OCI-LY1 (cell line): ENCODE data around the gene SAMD11.

ENCODE experiments used
- H2AFZ ChIP-seq: fragments of 200-600 bp; sonication (generic), shearing (Covaris generic); 2 replicates; pipeline ENCODE4 v1.6.0; 2014; ENCODE audit warnings: antibody characterized with exemption, mild to moderate bottlenecking, low read length
- H3F3A ChIP-seq: fragments of 200-600 bp; sonication (generic), shearing (Covaris generic); 2 replicates; pipeline ENCODE4 v1.6.0; 2014; ENCODE audit warnings: mild to moderate bottlenecking, antibody characterized with exemption, low read length, moderate library complexity; ENCODE audit not compliant: insufficient read depth
- H3K27ac ChIP-seq: fragments of 200-600 bp; sonication (generic); 2 replicates; pipeline ENCODE4 v1.5.1; 2014; ENCODE audit warnings: low read length, mixed run types, mild to moderate bottlenecking, low read depth; ENCODE audit not compliant: poor library complexity, severe bottlenecking
- H3K27me3 ChIP-seq: fragments of 200-600 bp; sonication (generic); 2 replicates; pipeline ENCODE4 v1.6.0; 2014; ENCODE audit warnings: antibody characterized with exemption, mild to moderate bottlenecking, low read length, moderate library complexity; ENCODE audit not compliant: insufficient read depth
- H3K36me3 ChIP-seq: fragments of 200-600 bp; sonication (generic); 2 replicates; pipeline ENCODE4 v1.6.1; 2014; ENCODE audit warnings: mild to moderate bottlenecking, antibody characterized with exemption, low read length, moderate library complexity, mixed read lengths; ENCODE audit not compliant: insufficient read depth
- H3K4me1 ChIP-seq: fragments of 200-600 bp; sonication (generic); 2 replicates; pipeline ENCODE4 v1.5.1; 2014; ENCODE audit warnings: mild to moderate bottlenecking, low read length, moderate library complexity; ENCODE audit not compliant: insufficient read depth, severe bottlenecking
- H3K4me2 ChIP-seq: fragments of 200-600 bp; sonication (generic), shearing (Covaris generic); 2 replicates; pipeline ENCODE4 v1.6.1; 2014; ENCODE audit warnings: low read length
- H3K4me3 ChIP-seq: fragments of 200-600 bp; sonication (generic); 2 replicates; pipeline ENCODE4 v1.5.1; 2014; ENCODE audit warnings: low read length, low read depth, mild to moderate bottlenecking, mixed read lengths; ENCODE audit not compliant: poor library complexity, severe bottlenecking
- H3K79me2 ChIP-seq: fragments of 200-600 bp; shearing (Covaris generic); 2 replicates; pipeline ENCODE4 v1.6.1; 2016; ENCODE audit warnings: mixed run types, low read length, mixed read lengths; ENCODE audit not compliant: insufficient read depth
- H3K9ac ChIP-seq: fragments of 200-600 bp; sonication (generic), shearing (Covaris generic); 2 replicates; pipeline ENCODE4 v1.6.1; 2014; ENCODE audit warnings: mild to moderate bottlenecking, low read length, mixed read lengths
- H3K9me2 ChIP-seq: fragments of 200-600 bp; sonication (generic), shearing (Covaris generic); 2 replicates; pipeline ENCODE4 v1.6.1; 2014; ENCODE audit warnings: low read depth, mild to moderate bottlenecking, low read length, mixed read lengths
- H3K9me3 ChIP-seq: fragments of 200-600 bp; shearing (Covaris generic); 2 replicates; pipeline ENCODE4 v1.6.1; 2014; ENCODE audit warnings: low read length, mixed read lengths
- H4K20me1 ChIP-seq: fragments of 200-600 bp; sonication (generic), shearing (Covaris generic); 2 replicates; pipeline ENCODE4 v1.6.0; 2016; ENCODE audit warnings: mild to moderate bottlenecking, low read length; ENCODE audit not compliant: insufficient read depth
- EZH2 ChIP-seq: fragments of 200-600 bp; sonication (generic), shearing (Covaris generic); IDR thresholded peaks from 2 replicates; pipeline ENCODE4 v1.8.0; 2017; ENCODE audit warnings: borderline replicate concordance, mixed run types, mild to moderate bottlenecking, antibody characterized with exemption, low read length, moderate library complexity, mixed read lengths
- TF ChIP-seq, protein P1 (sequence below): fragments of 200-600 bp; sonication (generic), shearing (Covaris generic); IDR thresholded peaks from 2 replicates; pipeline ENCODE4 v1.5.1; 2017; ENCODE audit warnings: mild to moderate bottlenecking, antibody characterized with exemption, low read length, moderate library complexity, mixed read lengths

Gene SAMD11

GRCh38 chr1:939511-940106, 15.9 kb downstream of the SAMD11 start:
- H3K27me3 ChIP-seq: peaks cover 20% of the 10 kb centered on the region; the same call in 1 of the 2 replicates
- H3K27ac ChIP-seq: no peak overlapping the region
- H2AFZ ChIP-seq: no peak overlapping the region
- no peaks in the 10 kb centered on the region for H4K20me1 ChIP-seq
- no peaks in the 10 kb centered on the region for H3K9me3 ChIP-seq
- peaks cover 12% of the 10 kb centered on the region for H3K36me3 ChIP-seq
- no peak overlapping the region for H3K9ac ChIP-seq
- H3K4me1 ChIP-seq: peaks cover 9% of the 10 kb centered on the region
- no peaks in the 10 kb centered on the region for H3K9me2 ChIP-seq
- H3F3A ChIP-seq: no peaks in the 10 kb centered on the region
- H3K79me2 ChIP-seq: no peaks in the 10 kb centered on the region
- TF ChIP-seq, protein P1, sequence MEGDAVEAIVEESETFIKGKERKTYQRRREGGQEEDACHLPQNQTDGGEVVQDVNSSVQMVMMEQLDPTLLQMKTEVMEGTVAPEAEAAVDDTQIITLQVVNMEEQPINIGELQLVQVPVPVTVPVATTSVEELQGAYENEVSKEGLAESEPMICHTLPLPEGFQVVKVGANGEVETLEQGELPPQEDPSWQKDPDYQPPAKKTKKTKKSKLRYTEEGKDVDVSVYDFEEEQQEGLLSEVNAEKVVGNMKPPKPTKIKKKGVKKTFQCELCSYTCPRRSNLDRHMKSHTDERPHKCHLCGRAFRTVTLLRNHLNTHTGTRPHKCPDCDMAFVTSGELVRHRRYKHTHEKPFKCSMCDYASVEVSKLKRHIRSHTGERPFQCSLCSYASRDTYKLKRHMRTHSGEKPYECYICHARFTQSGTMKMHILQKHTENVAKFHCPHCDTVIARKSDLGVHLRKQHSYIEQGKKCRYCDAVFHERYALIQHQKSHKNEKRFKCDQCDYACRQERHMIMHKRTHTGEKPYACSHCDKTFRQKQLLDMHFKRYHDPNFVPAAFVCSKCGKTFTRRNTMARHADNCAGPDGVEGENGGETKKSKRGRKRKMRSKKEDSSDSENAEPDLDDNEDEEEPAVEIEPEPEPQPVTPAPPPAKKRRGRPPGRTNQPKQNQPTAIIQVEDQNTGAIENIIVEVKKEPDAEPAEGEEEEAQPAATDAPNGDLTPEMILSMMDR: no peak
- TF ChIP-seq EZH2: no peak
- no peak overlapping the region for H3K4me3 ChIP-seq
- H3K4me2 ChIP-seq: no peak overlapping the region

GRCh38 chr1:940107-941014, 16.6 kb downstream of the SAMD11 start:
- Histone ChIP-seq H3F3A (no peaks in the 10 kb centered on the region), H3K9me3 (no peaks in the 10 kb centered on the region), H3K27me3 (peaks cover 20% of the 10 kb centered on the region; the same call in 1 of the 2 replicates), H3K4me1 (peaks cover 9% of the 10 kb centered on the region), H3K4me3 (no peak overlapping the region), H3K36me3 (peaks cover 20% of the 10 kb centered on the region), H4K20me1 (no peaks in the 10 kb centered on the region), H3K9ac (no peak overlapping the region), H3K27ac (no peak overlapping the region), H2AFZ (no peak overlapping the region), H3K4me2 (no peak overlapping the region), H3K79me2 (no peaks in the 10 kb centered on the region), H3K9me2 (no peaks in the 10 kb centered on the region)
- TF ChIP-seq, protein P1: no peak

- H3K9ac ChIP-seq: no peak overlapping the region
- H3F3A ChIP-seq: no peaks in the 10 kb centered on the region
- peaks cover 27% of the 10 kb centered on the region for H3K36me3 ChIP-seq
- no peaks in the 10 kb centered on the region for H4K20me1 ChIP-seq
- H3K4me2 ChIP-seq: peak overlapping the region; percentile 39; the same call in 1 of the 2 replicates
- peaks cover 20% of the 10 kb centered on the region; the same call in 1 of the 2 replicates for H3K27me3 ChIP-seq
- TF ChIP-seq, protein P1: no peak
- no peak for TF ChIP-seq EZH2
- H3K4me3 ChIP-seq: no peak overlapping the region
- H3K9me2 ChIP-seq: no peaks in the 10 kb centered on the region
- H3K4me1 ChIP-seq: peaks cover 9% of the 10 kb centered on the region
- H2AFZ ChIP-seq: no peak overlapping the region
- H3K79me2 ChIP-seq: no peaks in the 10 kb centered on the region
- H3K9me3 ChIP-seq: no peaks in the 10 kb centered on the region
- no peak overlapping the region for H3K27ac ChIP-seq
Measured at GRCh38 chr1:941015-941587, 17.4 kb downstream of the SAMD11 start.
